ENCODE measurements around the gene TNIP1.

Gene TNIP1

GRCh38 chr5:151019331-151019730 is 61.5 kb downstream of the TNIP1 start:
- DNase-seq, result no peak

GRCh38 chr5:151018846-151019245 is 62.0 kb downstream of the TNIP1 start:
- no peak for DNase-seq

GRCh38 chr5:151017897-151018296 is 62.9 kb downstream of the TNIP1 start:
- DNase-seq, result no peak

- no peak for DNase-seq
Measured at GRCh38 chr5:151016700-151017099, 64.1 kb downstream of the TNIP1 start.

GRCh38 chr5:151015974-151016587 is 64.8 kb downstream of the TNIP1 start:
- DNase-seq, result no peak

GRCh38 chr5:151014680-151015343 is 66.0 kb downstream of the TNIP1 start:
- no peak for DNase-seq

GRCh38 chr5:151012862-151013261 is 68.0 kb downstream of the TNIP1 start:
- DNase-seq, result no peak

GRCh38 chr5:151008906-151009305 is 71.9 kb downstream of the TNIP1 start:
- no peak for DNase-seq

GRCh38 chr5:151008210-151008491 is 72.7 kb downstream of the TNIP1 start:
- DNase-seq, result no peak

- DNase-seq, result no peak
Measured at GRCh38 chr5:151007430-151008209, 73.2 kb downstream of the TNIP1 start.

GRCh38 chr5:151006704-151007334 is 74.0 kb downstream of the TNIP1 start:
- DNase-seq, result no peak

- no peak for DNase-seq
Measured at GRCh38 chr5:151005950-151006576, 74.8 kb downstream of the TNIP1 start.

GRCh38 chr5:151005187-151005949 is 75.5 kb downstream of the TNIP1 start:
- DNase-seq, result no peak

- no peak for DNase-seq
Measured at GRCh38 chr5:151004499-151004898, 76.3 kb downstream of the TNIP1 start.

- no peak for DNase-seq
Measured at GRCh38 chr5:151003503-151003860, 77.4 kb downstream of the TNIP1 start.

GRCh38 chr5:151002681-151003502 is 77.9 kb downstream of the TNIP1 start:
- no peak for DNase-seq

- DNase-seq, result no peak
Measured at GRCh38 chr5:151002250-151002649, 78.6 kb downstream of the TNIP1 start.

- no peak for DNase-seq
Measured at GRCh38 chr5:151001436-151001835, 79.4 kb downstream of the TNIP1 start.

- DNase-seq, result no peak
Measured at GRCh38 chr5:150999704-151000442, 81.0 kb downstream of the TNIP1 start.

GRCh38 chr5:150993826-150994412 is 86.9 kb downstream of the TNIP1 start:
- no peak for DNase-seq

- no peak for DNase-seq
Measured at GRCh38 chr5:150993422-150993821, 87.4 kb downstream of the TNIP1 start.
